ENCODE measurements around the gene RPUSD4.

Gene RPUSD4

GRCh38 chr11:126212089-126212660 is 725 bp upstream of the RPUSD4 start:
- DNase-seq: no peak

- no peak for DNase-seq
Observed at GRCh38 chr11:126210871-126211235, 597 bp downstream of the RPUSD4 start.

GRCh38 chr11:126207896-126208295 is 3.6 kb downstream of the RPUSD4 start:
- no peak for DNase-seq

- DNase-seq: no peak
Observed at GRCh38 chr11:126205359-126205758, 6.1 kb downstream of the RPUSD4 start.

- peak in 3 of 58 donors; percentile 11 for DNase-seq
Observed at GRCh38 chr11:126202646-126203359, 8.6 kb downstream of the RPUSD4 start.

- DNase-seq: peak in 3 of 58 donors; percentile 14 to 43 (median 22)
Observed at GRCh38 chr11:126198648-126199047, 12.8 kb downstream of the RPUSD4 start.

- DNase-seq: peak in 1 of 58 donors; percentile 13
Observed at GRCh38 chr11:126197277-126197939, 14.0 kb downstream of the RPUSD4 start.

- no peak for DNase-seq
Observed at GRCh38 chr11:126195119-126195518, 16.3 kb downstream of the RPUSD4 start.

GRCh38 chr11:126194121-126194543 is 17.3 kb downstream of the RPUSD4 start:
- peak in 18 of 58 donors; percentile 2 to 48 (median 18) for DNase-seq

GRCh38 chr11:126193038-126193478 is 18.4 kb downstream of the RPUSD4 start:
- DNase-seq: no peak

GRCh38 chr11:126192361-126192760 is 19.1 kb downstream of the RPUSD4 start:
- DNase-seq: no peak

GRCh38 chr11:126191379-126192073 is 19.9 kb downstream of the RPUSD4 start:
- DNase-seq: no peak

- DNase-seq: no peak
Observed at GRCh38 chr11:126190792-126191191, 20.7 kb downstream of the RPUSD4 start.

- DNase-seq: no peak
Observed at GRCh38 chr11:126189109-126189929, 22.1 kb downstream of the RPUSD4 start.

- no peak for DNase-seq
Observed at GRCh38 chr11:126188332-126189108, 22.9 kb downstream of the RPUSD4 start.

- DNase-seq: no peak
Observed at GRCh38 chr11:126186708-126187529, 24.5 kb downstream of the RPUSD4 start.

- DNase-seq: no peak
Observed at GRCh38 chr11:126186025-126186698, 25.3 kb downstream of the RPUSD4 start.

- no peak for DNase-seq
Observed at GRCh38 chr11:126185259-126186024, 26.0 kb downstream of the RPUSD4 start.
